KBM-7 (cell line): Measurements from ENCODE around the gene AKAP11.

ENCODE experiments used
- DNase-seq: peaks from one replicate; pipeline ENCODE4 v3.0.0-alpha.2; 2015
- in situ Hi-C: fragments of 300-500 bp; cut with MboI; formaldehyde crosslinking; loops from 2 replicates; pipeline ENCODE4 v1.14.3; 2020; ENCODE audit warnings: low sequenced_read_pairs, low pct_unique_long_range_greater_than_20kb, mixed read lengths

AKAP11 gene

GRCh38 chr13:42369071-42369797 is 97.3 kb downstream of the AKAP11 start:
- in situ Hi-C loops, result no loop called here
- DNase-seq, result no peak

- DNase-seq, result no peak
- in situ Hi-C loops, result no loop called here
Observed at GRCh38 chr13:42370229-42370628, 98.3 kb downstream of the AKAP11 start.
